Testis (tissue), 3 donors: ENCODE data around the gene GPR158. TPM values are rescaled to one million over a fixed set of nuclear protein-coding genes. Genes with fewer than 3 reads are reported as not detected.

Experiments
- DNase-seq: peaks from one replicate; pipeline ENCODE4 v3.0.0-alpha.2; 2019
- H3K27ac ChIP-seq, 2 donors: fragments of 200-600 bp; sonication (generic); one replicate each; pipeline ENCODE4 v1.5.1; 2019
- H3K27me3 ChIP-seq: fragments of 200-600 bp; sonication (generic); one replicate; pipeline ENCODE4 v1.5.1; 2019
- H3K36me3 ChIP-seq: fragments of 200-600 bp; sonication (generic); one replicate; pipeline ENCODE4 v1.5.1; 2017; ENCODE audit warnings: low read depth; ENCODE audit errors: missing control alignments
- H3K4me1 ChIP-seq: fragments of 200-600 bp; sonication (generic); one replicate; pipeline ENCODE4 v1.5.1; 2019
- H3K4me3 ChIP-seq, 2 donors: fragments of 200-600 bp; sonication (generic); one replicate each; pipeline ENCODE4 v1.5.1; 2017 to 2019
- H3K9me3 ChIP-seq: fragments of 200-600 bp; sonication (generic); one replicate; pipeline ENCODE4 v1.5.1; 2017
- CTCF ChIP-seq, 3 experiments: fragments of 450-650 bp in 2 of 3; fragments of 200-600 bp in 1 of 3; sonication (generic) in 1 of 3; IDR thresholded peaks; one replicate each; pipeline ENCODE4 v1.5.1; 2016 to 2019; ENCODE audit warnings: antibody characterized with exemption in 3 of 3, mild to moderate bottlenecking in 2 of 3, moderate library complexity in 1 of 3
- POLR2A ChIP-seq: fragments of 450-650 bp; IDR thresholded peaks from one replicate; pipeline ENCODE4 v1.6.1; 2017; ENCODE audit warnings: antibody characterized with exemption, mild to moderate bottlenecking, moderate library complexity
- WGBS, 2 donors: methylation state at CpG; one replicate each; pipeline ENCODE4 v1.1.5; 2018; 5-methylcytosine and 5-hydroxymethylcytosine counted together
- intact Hi-C: fragments of 100-400 bp; cut with DNase I; formaldehyde crosslinking; loops from one replicate; pipeline ENCODE4 v1.15.1; 2023; ENCODE audit warnings: low total_unique reads
- polyA plus RNA-seq: library from polyadenylated mRNA; stranded (reverse); fragments of 350-450 nt; fragmentation: Illumina TruSeq; extraction: RNeasy Lipid Tissue Mini Kit (QIAGEN cat#74804); gene quantifications from one replicate; pipeline ENCODE4 v1.2.3, GENCODE V29; 2014; ENCODE audit warnings: low read depth, low replicate concordance; ENCODE audit not compliant: insufficient read depth
- total RNA-seq, 2 donors: library from RNA; depleted of rRNA; stranded (reverse); fragments of >200 nt; gene quantifications; one replicate each; pipeline ENCODE4 v1.2.3, GENCODE V29; 2016

The GPR158 gene
- total and polyA plus RNA-seq, 3 donors from 2014 or later = 1.9 to 2.5 (median 2.0) TPM

- no peak overlapping the region for H3K27ac ChIP-seq
- no peak for DNase-seq
- no peak for TF ChIP-seq POLR2A
- no peak for TF ChIP-seq CTCF (IDR thresholded peaks at IDR 0.05)
- H3K27me3 ChIP-seq = no peaks in the 10 kb centered on the region
- no peak overlapping the region for H3K4me3 ChIP-seq
- H3K4me1 ChIP-seq = no peaks in the 10 kb centered on the region
- no peaks in the 10 kb centered on the region for H3K36me3 ChIP-seq
- intact Hi-C loops = no loop called here
- WGBS, 2 donors = 83 to 88% methylated on average over 7 of the region's 7 CpGs
- no peaks in the 10 kb centered on the region for H3K9me3 ChIP-seq
Measured at GRCh38 chr10:25280573-25280972, 105.8 kb downstream of the GPR158 start.

GRCh38 chr10:25285809-25286208 lies 111.0 kb downstream of the GPR158 start:
- intact Hi-C loops = no loop called here
- DNase-seq = no peak
- H3K36me3 ChIP-seq = no peaks in the 10 kb centered on the region
- WGBS, 2 donors = 75 to 81% methylated on average over 2 of the region's 2 CpGs
- no peak for TF ChIP-seq POLR2A
- TF ChIP-seq CTCF (IDR thresholded peaks at IDR 0.05) = no peak
- H3K4me1 ChIP-seq = no peaks in the 10 kb centered on the region
- no peak overlapping the region for H3K27ac ChIP-seq
- no peaks in the 10 kb centered on the region for H3K27me3 ChIP-seq
- no peaks in the 10 kb centered on the region for H3K9me3 ChIP-seq
- H3K4me3 ChIP-seq = no peak overlapping the region

- Histone ChIP-seq H3K36me3 (no peaks in the 10 kb centered on the region), H3K4me1 (no peaks in the 10 kb centered on the region), H3K27ac (no peak overlapping the region), H3K27me3 (no peaks in the 10 kb centered on the region), H3K4me3 (no peak overlapping the region), H3K9me3 (no peaks in the 10 kb centered on the region)
- 84 to 90% methylated on average over 1 of the region's 1 CpG for WGBS, 2 donors
- intact Hi-C loops = no loop called here
- TF ChIP-seq CTCF (IDR thresholded peaks at IDR 0.05) = no peak
- TF ChIP-seq POLR2A = no peak
- no peak for DNase-seq
Measured at GRCh38 chr10:25288181-25288580, 113.4 kb downstream of the GPR158 start.

GRCh38 chr10:25294032-25294926 lies 119.5 kb downstream of the GPR158 start:
- H3K4me1 ChIP-seq = no peaks in the 10 kb centered on the region
- WGBS, 2 donors = 86 to 93% methylated on average over 5 of the region's 5 CpGs
- H3K4me3 ChIP-seq = no peak overlapping the region
- intact Hi-C loops = no loop called here
- no peak for TF ChIP-seq POLR2A
- no peak for TF ChIP-seq CTCF (IDR thresholded peaks at IDR 0.05)
- H3K27me3 ChIP-seq = no peaks in the 10 kb centered on the region
- H3K36me3 ChIP-seq = no peaks in the 10 kb centered on the region
- no peaks in the 10 kb centered on the region for H3K9me3 ChIP-seq
- no peak for DNase-seq
- H3K27ac ChIP-seq = no peak overlapping the region

- 71 to 83% methylated on average over 1 of the region's 1 CpG for WGBS, 2 donors
- intact Hi-C loops = no loop called here
Measured at GRCh38 chr10:25296324-25296723, 121.5 kb downstream of the GPR158 start.

More at GRCh38 chr10:25296324-25296723, 121.5 kb downstream of the GPR158 start:
- H3K4me1 ChIP-seq = no peaks in the 10 kb centered on the region
- no peaks in the 10 kb centered on the region for H3K9me3 ChIP-seq
- DNase-seq = no peak
- no peak overlapping the region for H3K27ac ChIP-seq
- TF ChIP-seq POLR2A (no peak), CTCF (IDR thresholded peaks at IDR 0.05) (no peak)
- no peaks in the 10 kb centered on the region for H3K27me3 ChIP-seq
- H3K36me3 ChIP-seq = no peaks in the 10 kb centered on the region
- H3K4me3 ChIP-seq = no peak overlapping the region
